Astrocyte (in vitro differentiated cells and primary cell): ENCODE data around the gene SNX5. TPM values are rescaled to one million over a fixed set of nuclear protein-coding genes. Genes with fewer than 3 reads are reported as not detected.

Experiments
- DNase-seq: peaks from one replicate; pipeline ENCODE4 v3.0.0-alpha.2; 2010; ENCODE audit warnings: low read depth
- FAIRE-seq: peaks from 2 replicates; lab custom pipeline; 2011; peaks lifted over from hg19 to GRCh38; lab: Jason Lieb, UNC
- H2AFZ ChIP-seq: 2 replicates; pipeline ENCODE4 v1.6.0; 2012; ENCODE audit warnings: low read depth, low read length, inconsistent platforms
- H3K27ac ChIP-seq: 2 replicates; pipeline ENCODE4 v1.5.1; 2011; ENCODE audit warnings: low read depth, low read length, inconsistent platforms
- H3K27me3 ChIP-seq: 2 replicates; pipeline ENCODE4 v1.6.0; 2011; ENCODE audit warnings: low read length, inconsistent platforms; ENCODE audit not compliant: insufficient read depth
- H3K36me3 ChIP-seq: 2 replicates; pipeline ENCODE4 v1.5.1; 2011; ENCODE audit warnings: low read length, inconsistent platforms; ENCODE audit not compliant: insufficient read depth
- H3K4me1 ChIP-seq: 2 replicates; pipeline ENCODE4 v1.5.1; 2011; ENCODE audit warnings: low read length, inconsistent platforms; ENCODE audit not compliant: insufficient read depth
- H3K4me2 ChIP-seq: 2 replicates; pipeline ENCODE4 v1.6.0; 2012; ENCODE audit warnings: low read length, inconsistent platforms
- H3K4me3 ChIP-seq: 2 replicates; pipeline ENCODE4 v1.5.1; 2011; ENCODE audit warnings: low read depth, mild to moderate bottlenecking, low read length, inconsistent platforms; ENCODE audit not compliant: insufficient read depth
- H3K79me2 ChIP-seq: 2 replicates; pipeline ENCODE4 v1.6.0; 2012; ENCODE audit warnings: mild to moderate bottlenecking, low read length, inconsistent platforms; ENCODE audit not compliant: insufficient read depth
- H3K9ac ChIP-seq: 2 replicates; pipeline ENCODE4 v1.6.0; 2012; ENCODE audit warnings: mild to moderate bottlenecking, low read length, inconsistent platforms
- H3K9me3 ChIP-seq: 2 replicates; pipeline ENCODE4 v1.5.1; 2012; ENCODE audit warnings: low read depth, mild to moderate bottlenecking, low read length, inconsistent platforms; ENCODE audit not compliant: insufficient read depth
- H4K20me1 ChIP-seq: 2 replicates; pipeline ENCODE4 v1.6.0; 2012; ENCODE audit warnings: low read length, inconsistent platforms; ENCODE audit not compliant: insufficient read depth
- H3K27ac Mint-ChIP-seq: one replicate; pipeline ENCODE4 v1.8.0; 2021; ENCODE audit warnings: mild to moderate bottlenecking, mixed read lengths; ENCODE audit not compliant: unreplicated experiment
- H3K27me3 Mint-ChIP-seq: one replicate; pipeline ENCODE4 v1.8.0; 2021; ENCODE audit warnings: low read depth, mixed read lengths; ENCODE audit not compliant: unreplicated experiment
- H3K36me3 Mint-ChIP-seq: one replicate; pipeline ENCODE4 v1.8.0; 2021; ENCODE audit warnings: low read depth, mixed read lengths; ENCODE audit not compliant: unreplicated experiment
- H3K4me1 Mint-ChIP-seq: one replicate; pipeline ENCODE4 v1.8.0; 2021; ENCODE audit warnings: low read depth, mixed read lengths; ENCODE audit not compliant: unreplicated experiment
- H3K4me3 Mint-ChIP-seq: one replicate; pipeline ENCODE4 v1.8.0; 2021; ENCODE audit warnings: mild to moderate bottlenecking, moderate library complexity, mixed read lengths; ENCODE audit not compliant: unreplicated experiment
- H3K9me3 Mint-ChIP-seq: one replicate; pipeline ENCODE4 v1.8.0; 2021; ENCODE audit warnings: mild to moderate bottlenecking, mixed read lengths; ENCODE audit not compliant: unreplicated experiment
- CTCF ChIP-seq: IDR thresholded peaks from 2 replicates; pipeline ENCODE4 v1.5.1; 2011; ENCODE audit warnings: low read depth, mild to moderate bottlenecking, inconsistent platforms, low read length, moderate library complexity; ENCODE audit not compliant: insufficient read depth
- EZH2 ChIP-seq: IDR thresholded peaks from 2 replicates; pipeline ENCODE4 v1.6.1; 2012; ENCODE audit warnings: mild to moderate bottlenecking, low read length, inconsistent platforms; ENCODE audit not compliant: insufficient read depth
- total RNA-seq: library from RNA; stranded (reverse); gene quantifications from 2 replicates; pipeline ENCODE4 v1.2.1, GENCODE V29; 2021

The SNX5 gene
- total RNA-seq, 1 donor from 2014 or later: 95.1 TPM

DNA sequence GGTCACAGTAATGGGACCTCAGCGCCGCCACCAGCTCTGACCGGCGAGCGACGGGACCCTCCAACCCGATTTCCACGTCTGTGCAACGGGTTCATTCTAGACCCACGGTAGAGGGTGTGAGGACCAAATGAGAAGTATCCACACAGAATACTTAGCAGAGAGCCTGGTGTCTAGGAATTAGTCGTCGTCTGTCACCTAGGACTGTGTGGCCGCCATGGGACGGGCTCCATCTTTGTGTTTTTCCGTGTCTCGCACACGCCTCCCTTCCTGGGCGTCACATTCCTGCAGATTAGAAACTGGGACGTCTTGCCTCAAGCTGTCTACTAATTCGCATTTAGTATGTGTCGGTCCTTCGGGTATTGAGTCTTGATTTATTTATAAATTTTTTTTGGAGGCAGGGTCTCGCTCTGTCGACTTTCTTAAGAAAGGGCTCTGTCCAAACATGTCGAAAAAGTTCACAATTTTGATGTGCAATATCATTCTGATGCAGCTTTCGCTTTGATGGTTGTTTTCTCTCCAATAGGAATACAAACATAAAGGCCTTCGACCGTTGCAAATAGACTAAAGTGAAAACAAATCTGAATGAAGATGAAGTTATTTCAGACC is 787 bp upstream of the SNX5 start:
- H3K4me2 ChIP-seq: peak overlapping the region; percentile 95
- H3K27me3 ChIP-seq: no peaks in the 10 kb centered on the region
- no peak for DNase-seq
- H4K20me1 ChIP-seq: peaks cover 39% of the 10 kb centered on the region
- peak overlapping the region; percentile 90 for H3K4me3 ChIP-seq
- H3K4me3 Mint-ChIP-seq: peak overlapping the region; percentile 94
- TF ChIP-seq CTCF (no peak), EZH2 (no peak)
- no peak for FAIRE-seq
- peaks cover 16% of the 10 kb centered on the region for H3K4me1 Mint-ChIP-seq
- peak overlapping the region; percentile 98 for H3K9ac ChIP-seq
- peaks cover 37% of the 10 kb centered on the region for H3K4me1 ChIP-seq
- peaks cover 94% of the 10 kb centered on the region for H3K79me2 ChIP-seq
- H3K27ac ChIP-seq: peak overlapping the region; percentile 99
- H2AFZ ChIP-seq: peak overlapping the region; percentile 83
- H3K27me3 Mint-ChIP-seq: no peaks in the 10 kb centered on the region
- no peaks in the 10 kb centered on the region for H3K9me3 ChIP-seq
- no peaks in the 10 kb centered on the region for H3K36me3 ChIP-seq
- H3K36me3 Mint-ChIP-seq: peaks cover 2% of the 10 kb centered on the region
- H3K9me3 Mint-ChIP-seq: no peaks in the 10 kb centered on the region
- peak overlapping the region; percentile 97 for H3K27ac Mint-ChIP-seq

DNA sequence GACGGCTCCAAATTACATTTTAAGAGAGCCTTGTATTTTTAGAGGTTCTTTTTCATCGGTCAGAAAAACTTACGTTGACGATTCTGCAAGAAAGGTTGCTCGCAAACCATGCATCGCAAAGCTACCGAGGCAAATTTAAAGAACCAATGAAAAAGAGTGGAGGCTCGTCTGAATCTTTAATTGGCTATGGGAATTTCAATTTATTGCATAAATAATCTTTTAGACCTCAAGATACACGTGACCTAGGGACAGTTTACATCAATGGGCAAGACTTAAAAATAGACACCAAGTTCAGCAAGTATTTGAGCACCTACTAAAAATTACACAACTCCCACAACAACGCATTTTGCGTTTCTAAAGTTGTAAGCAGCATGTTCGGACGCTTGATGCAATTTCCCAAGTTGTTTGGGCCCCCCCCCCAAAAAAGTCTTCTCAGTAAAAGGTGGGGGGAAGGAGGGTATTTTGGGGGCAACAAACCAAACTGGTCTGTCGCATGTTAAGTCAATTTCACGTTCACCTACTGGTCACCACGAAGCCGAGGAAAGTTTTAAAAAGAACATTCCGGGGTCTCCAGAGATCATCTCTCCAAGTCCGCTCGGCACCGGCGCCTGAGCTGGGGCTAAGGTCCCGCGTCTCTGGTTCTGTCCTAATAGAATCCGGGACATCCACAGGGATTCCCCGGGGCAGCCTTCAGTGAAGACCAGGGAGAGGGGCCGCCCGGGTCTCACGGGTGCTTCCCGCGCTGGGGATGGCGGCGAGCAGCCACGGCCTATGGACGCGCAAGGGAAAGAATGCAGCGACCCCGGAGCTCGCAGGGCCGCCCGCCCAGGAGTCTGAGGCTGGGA is 851 bp downstream of the SNX5 start:
- no peaks in the 10 kb centered on the region for H3K27me3 Mint-ChIP-seq
- peaks cover 12% of the 10 kb centered on the region for H3K36me3 Mint-ChIP-seq
- peak; percentile 53 for DNase-seq
- Histone ChIP-seq H3K27me3 (no peaks in the 10 kb centered on the region), H4K20me1 (peaks cover 56% of the 10 kb centered on the region), H3K4me3 (peak overlapping the region; percentile 90), H3K9ac (peak overlapping the region; percentile 98), H3K27ac (peak overlapping the region; percentile 99), H3K9me3 (no peaks in the 10 kb centered on the region), H2AFZ (no peak overlapping the region), H3K36me3 (peaks cover 6% of the 10 kb centered on the region), H3K4me1 (peaks cover 50% of the 10 kb centered on the region), H3K79me2 (peaks cover 94% of the 10 kb centered on the region), H3K4me2 (peak overlapping the region; percentile 95)
- H3K9me3 Mint-ChIP-seq: no peaks in the 10 kb centered on the region
- TF ChIP-seq CTCF: no peak
- TF ChIP-seq EZH2: no peak
- peak overlapping the region; percentile 91 for H3K27ac Mint-ChIP-seq
- FAIRE-seq: no peak
- H3K4me3 Mint-ChIP-seq: peak overlapping the region; percentile 85
- H3K4me1 Mint-ChIP-seq: peaks cover 24% of the 10 kb centered on the region
